ENCODE data around the gene KLHDC7A.
"Not testable (repeated sequence)": the region's sequence is repeated elsewhere in the genome, so short reads cannot be mapped to it uniquely, and the experiment has no call there.

The KLHDC7A gene

GRCh38 chr1:18480315-18481189 is at the start of gene KLHDC7A:
Gene KLHDC7A (plus strand): TSS chr1:18480930. CDS start chr1:18480982, 52 bp downstream.
- DNase-seq = no peak

DNA sequence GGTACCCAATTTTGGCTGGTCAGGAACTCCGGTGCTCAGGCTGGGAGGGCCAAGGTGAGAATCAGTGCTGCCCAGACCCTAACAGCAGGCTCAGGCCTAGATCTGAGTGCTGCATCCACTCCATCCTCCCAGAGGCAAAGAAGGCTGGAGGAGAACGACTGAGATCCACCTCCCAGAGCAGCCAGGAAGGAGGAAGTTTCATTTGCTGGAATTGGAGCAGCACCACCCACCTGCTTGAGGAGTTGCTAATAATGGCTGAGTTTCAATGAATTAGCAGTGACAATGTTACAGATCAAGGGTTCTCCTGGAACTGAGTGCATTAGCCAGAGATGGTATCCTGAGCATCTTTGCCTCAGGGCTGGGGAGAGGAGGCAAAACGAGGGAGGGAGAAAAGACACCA is 46.7 kb upstream of the KLHDC7A start:
- no peak for DNase-seq

DNA sequence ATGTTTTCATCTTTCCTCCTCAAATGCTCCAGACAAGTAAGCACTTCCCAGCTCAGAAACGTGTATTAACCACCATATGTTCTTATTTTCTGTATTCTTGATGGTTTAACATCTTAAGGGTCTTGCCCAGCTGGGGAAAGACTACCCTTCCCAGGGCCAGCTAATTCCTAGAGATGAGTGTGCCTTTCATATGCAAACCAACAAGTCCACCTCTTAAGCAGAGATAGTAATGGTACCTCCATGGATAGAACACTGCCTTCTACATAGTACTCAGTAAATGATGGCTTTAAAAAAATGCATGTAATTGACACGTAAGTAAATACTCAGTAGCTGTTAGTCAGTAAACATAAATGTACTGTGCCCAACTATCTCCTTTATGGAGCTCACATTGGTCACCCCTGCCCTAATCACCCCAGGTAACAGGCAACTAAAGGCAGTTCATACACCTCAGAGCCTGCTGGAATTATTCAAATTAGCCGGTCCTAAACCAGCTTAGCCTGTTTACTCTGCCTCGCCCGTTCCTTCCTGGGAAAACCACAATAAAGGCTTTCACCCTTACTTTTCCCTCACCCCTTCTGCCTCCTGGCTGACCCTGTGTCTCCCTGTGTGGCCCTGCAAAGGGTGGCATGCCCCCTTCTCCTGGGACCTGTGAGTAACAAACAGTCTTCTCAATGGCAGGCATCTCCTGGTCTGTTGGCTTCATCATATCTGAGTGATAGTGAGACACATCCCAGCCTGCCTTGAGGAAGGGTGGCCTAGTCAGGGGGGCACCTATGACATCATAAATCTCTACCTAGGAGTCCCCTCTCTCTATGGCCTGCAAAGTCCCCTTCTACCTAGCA is 40.1 kb upstream of the KLHDC7A start:
- no peak for DNase-seq

DNA sequence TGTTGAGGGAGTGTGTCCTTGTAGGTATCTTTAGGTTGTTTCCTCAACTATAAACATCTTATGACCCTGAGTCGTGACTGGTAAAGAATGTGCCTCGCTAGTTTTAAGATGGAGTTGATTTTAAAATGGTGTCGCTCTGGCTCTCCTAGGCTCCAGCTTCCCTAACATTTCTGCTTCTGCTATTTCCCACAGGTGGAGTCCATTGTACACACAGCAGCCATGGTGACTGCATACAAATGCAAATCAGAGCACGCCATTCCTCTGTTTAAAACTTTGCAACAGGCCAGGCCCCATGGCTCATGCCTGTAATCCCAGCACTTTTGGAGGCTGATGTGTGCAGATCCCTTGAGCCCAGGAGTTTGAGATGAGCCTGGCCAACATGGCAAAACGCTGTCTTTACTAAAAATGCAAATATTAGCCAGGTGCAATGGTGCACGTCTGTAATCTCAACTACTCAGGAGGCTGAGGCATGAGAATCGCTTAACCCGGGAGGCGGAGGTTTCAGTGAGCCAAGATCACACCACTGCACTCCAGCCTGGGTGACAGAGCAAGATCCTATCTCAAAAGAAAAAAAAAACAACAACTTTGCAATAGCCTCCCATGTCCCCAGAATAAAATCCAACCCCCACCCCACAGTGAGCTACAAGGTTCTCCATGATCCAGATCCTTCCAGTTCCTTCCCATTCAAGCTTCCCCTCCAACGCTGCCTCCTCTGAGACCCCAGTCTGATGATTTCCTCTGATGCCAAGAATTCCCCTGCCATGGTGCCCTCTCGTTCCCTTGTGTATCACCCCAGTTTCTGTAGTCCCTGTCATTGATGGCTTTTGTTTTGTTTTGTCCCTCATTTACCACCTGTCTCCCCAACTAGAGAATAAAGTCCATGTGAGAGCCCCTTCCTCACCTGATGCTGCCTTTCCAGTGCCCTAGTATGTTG is 36.9 kb upstream of the KLHDC7A start:
- DNase-seq = no peak

DNA sequence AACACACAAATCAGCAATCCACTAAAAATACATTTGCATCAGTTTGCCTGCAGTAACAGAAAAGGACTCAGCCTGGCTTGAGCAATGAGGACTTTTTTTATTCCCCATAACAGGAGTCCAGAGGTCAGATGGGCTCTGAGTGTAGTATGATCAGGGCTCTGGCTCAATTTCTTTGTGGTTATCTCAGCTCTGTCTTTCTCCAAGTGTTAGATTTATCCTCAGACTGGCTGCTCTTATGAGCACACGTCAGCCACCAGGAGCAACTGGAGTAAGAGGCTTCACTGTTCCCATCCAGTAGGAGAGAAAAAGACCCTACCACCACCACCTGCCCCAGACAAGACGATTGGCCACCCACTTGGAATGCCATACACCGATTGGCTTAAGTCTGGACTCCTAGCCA is 36.2 kb upstream of the KLHDC7A start:
- DNase-seq = no peak

DNA sequence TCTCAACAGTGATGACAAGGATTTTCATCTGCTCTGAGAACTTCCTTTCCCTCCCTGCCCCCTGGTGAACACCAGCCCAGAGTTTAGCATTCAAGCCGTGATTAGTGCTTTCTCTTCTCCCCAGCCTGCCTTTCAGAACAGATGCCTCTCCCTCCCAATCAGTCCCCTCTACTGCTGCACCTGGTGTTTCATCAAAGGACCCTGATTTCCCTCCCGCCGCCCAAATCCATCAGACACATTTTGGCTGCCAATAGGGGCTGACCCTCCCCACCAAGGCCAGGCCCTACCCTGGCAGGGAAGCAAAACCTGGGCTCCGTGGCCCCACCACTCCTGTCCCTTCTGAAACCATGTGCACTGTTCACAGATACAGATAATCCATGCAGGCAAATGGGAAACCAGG is 34.0 kb upstream of the KLHDC7A start:
- no peak for DNase-seq

DNA sequence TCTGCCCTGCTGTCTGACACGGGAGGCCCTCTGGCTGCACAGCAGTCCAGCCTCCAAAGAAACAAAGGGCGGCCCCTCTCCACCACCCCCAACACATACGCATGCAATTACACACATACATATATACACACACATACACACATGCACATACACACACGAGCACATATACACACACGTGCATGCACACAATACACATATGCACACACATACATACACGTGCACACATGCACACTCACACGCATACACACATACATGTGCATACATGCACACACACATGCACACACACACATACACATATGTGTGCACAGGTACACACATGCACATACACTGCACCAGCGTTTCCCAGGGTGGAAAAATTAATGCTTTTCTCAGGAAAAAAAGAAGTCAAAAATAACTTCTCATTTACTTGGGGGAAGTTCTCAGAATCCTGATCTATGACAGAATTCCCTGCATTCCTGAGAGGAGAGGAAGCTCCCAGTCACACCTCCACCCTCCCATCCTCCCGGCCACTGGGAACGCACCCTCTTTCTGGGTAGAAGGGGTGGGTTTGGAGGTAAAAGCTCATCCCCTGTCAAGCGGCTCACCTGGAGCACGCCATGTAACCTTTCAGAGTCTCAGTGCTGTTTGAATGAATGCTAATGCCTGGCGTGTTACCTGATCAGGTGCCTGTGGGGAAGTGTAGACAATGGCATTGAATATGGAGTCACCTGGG is 33.1 kb upstream of the KLHDC7A start:
- no peak for DNase-seq

GRCh38 chr1:18448889-18449288 is 31.8 kb upstream of the KLHDC7A start:
- DNase-seq = no peak

DNA sequence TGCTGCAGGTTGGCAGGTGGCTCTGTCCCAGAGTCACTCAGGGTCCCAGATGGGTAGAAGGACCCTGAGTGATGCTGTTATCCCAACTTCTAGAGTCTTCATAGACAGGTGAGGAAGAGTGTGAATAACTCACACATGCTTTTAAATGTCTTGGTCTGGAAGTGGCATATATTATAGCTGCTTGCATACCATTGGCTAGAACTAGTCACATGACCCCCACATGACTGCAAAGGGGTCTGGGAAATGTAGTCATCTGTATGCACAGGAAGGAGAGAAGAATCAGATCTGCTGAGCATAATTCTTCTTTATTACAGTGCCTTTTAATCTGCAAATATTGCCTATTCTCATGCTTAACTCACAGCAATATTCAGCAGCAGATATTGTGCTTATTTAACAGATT is 28.2 kb upstream of the KLHDC7A start:
- DNase-seq = peak; percentile 24

GRCh38 chr1:18458133-18459092 is 22.3 kb upstream of the KLHDC7A start:
- DNase-seq = no peak

GRCh38 chr1:18461656-18462055 is 19.1 kb upstream of the KLHDC7A start:
- no peak for DNase-seq

DNA sequence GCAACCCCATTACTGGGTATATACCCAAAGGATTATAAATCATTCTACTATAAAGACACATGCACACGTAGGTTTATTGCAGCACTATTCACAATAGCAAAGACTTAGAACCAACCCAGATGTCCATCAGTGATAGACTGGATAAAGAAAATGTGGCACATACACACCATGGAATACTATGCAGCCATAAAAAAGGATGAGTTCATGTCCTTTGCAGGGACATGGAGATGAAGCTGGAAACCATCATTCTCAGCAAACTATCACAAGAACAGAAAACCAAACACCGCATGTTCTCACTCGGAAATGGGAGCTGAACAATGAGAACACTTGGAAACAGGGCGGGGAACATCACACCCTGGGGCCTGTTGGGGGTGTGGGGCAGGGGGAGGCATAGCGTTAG is 18.2 kb upstream of the KLHDC7A start:
- not testable (repeated sequence) for DNase-seq

- DNase-seq = no peak
Measured at GRCh38 chr1:18463063-18463462, 17.7 kb upstream of the KLHDC7A start.

DNA sequence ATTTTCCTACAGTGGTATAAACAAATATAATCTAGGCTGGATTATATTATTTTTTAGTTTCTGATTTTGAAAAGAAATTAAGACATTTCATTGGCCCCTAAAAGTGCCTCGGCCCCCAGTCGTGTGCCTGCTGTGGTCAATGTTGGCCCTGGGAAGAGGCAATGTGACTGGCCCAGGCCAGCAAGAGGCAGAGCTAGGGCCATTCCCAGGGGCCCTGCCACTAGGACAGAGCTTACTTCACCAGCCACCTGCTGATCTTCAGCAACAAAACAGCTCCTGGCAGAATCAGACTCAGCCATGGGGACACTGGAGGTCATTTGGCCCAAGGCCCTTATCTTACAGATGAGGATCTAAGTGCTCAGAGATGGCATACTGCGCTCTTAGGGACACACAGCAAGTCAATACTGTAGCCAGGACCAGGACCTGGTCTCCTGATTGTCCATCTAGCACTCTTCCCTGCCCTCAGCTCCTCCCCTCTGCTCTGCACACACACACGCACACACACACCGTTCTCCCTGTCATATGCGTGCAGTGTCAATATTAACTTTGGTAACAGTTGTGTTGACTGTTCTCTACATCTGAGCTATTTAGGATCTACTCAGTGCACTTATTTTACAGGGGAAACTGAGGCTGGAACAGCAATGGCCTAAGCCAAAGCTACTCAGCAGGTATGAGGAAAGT is 16.6 kb upstream of the KLHDC7A start:
- DNase-seq = no peak

DNA sequence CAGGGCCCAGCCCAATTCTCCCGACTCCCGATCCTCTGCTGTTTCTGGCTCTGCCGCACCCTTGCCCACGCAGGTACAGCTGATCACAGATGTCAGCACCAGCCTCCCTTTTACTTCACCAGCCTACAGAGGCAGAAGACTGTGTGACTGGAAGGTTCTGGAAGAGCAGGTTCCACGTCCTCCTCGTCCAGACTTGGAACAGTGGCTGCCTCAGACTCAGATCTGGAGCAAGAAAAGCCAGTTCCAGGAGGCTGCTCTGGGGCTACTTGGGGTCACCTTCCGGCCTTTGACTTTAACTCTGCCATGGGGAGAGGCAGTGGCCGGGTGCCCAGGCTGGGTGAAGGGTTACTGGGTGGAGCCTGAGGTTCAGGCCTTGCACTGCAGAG is 16.1 kb upstream of the KLHDC7A start:
- no peak for DNase-seq

- no peak for DNase-seq
Measured at GRCh38 chr1:18466676-18467075, 14.1 kb upstream of the KLHDC7A start.

DNA sequence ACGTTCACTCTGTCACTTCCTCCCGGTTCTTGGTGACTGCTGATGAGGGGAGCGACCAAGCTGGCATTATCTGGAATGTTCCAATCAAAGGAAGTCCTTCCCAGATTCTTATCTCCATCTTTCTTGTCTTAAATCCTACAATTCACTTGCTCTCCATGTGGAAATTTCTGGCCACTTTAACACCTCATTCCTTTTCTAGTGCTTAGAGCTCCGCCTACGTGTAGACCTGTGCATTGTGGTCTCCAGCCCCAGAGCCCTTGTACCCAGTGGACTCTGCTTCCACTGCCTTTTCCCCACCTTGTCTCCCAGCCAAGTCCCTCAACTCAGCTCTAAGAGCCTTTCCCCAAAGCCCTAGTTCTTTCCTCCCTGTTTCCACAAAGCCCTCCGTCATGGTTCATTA is 12.2 kb upstream of the KLHDC7A start:
- no peak for DNase-seq

- no peak for DNase-seq
Measured at GRCh38 chr1:18469514-18469913, 11.2 kb upstream of the KLHDC7A start.

DNA sequence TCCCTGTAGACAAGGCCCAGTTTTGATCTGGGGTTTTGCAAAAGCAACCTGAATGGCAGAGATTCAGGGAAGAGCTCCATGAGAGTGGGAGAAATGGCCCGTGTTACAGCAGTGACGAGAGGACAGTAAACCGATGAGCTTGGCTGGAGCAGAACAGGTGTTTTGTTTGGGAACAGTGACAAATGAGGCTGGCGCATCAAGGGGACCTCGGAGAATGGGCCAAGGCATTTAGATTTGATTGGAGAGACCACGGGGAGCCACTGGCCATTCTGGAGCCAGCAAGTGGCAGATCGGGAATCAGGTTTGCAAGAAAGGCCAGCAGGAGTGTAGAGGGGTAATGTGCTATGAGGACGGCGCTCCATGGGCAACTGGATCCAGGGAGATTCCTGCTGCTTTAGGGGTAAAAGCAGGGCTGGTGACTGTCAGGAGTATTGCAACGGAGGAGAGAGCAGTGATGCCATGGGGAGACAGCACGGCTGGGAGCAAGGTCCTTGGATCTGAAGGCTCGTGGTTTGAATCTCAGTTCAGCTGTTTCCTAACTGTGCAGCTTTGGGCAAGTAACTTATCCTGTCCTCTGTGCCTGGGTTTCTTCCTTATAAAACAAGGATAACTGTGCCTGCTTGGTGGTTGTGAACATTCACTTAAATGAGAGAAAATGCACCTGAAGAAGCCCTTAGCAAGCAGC is 9.9 kb upstream of the KLHDC7A start:
- DNase-seq = no peak

Data from CD4-positive, alpha-beta T cell treated with Interleukin-17A for 1 hour (primary cell).